Hematopoietic multipotent progenitor cell treated with erythropoietin and hydrocortisone succinate and interleukin-3 and kit ligand, for 4 days (in vitro differentiated cells): ENCODE data around the gene MAP1LC3B.
"Not testable (repeated sequence)": the region's sequence is repeated elsewhere in the genome, so short reads cannot be mapped to it uniquely, and the experiment has no call there.

ENCODE experiments used
- DNase-seq: peaks from one replicate; pipeline ENCODE4 v3.0.0-alpha.2; 2015

MAP1LC3B gene

GRCh38 chr16:87383505-87384161 lies 8.5 kb upstream of the MAP1LC3B start, which contains the start of gene FBXO31:
TSS of gene FBXO31 (minus strand) at chr16:87383776. CDS start at chr16:87383744, 32 bp downstream.
- DNase-seq, result peak; percentile 95

- DNase-seq, result no peak
These were observed 7.8 kb upstream of the MAP1LC3B start for GRCh38 chr16:87384162-87384874.

GRCh38 chr16:87384875-87385167 lies 7.3 kb upstream of the MAP1LC3B start:
- not testable (repeated sequence) for DNase-seq

- peak; percentile 99 for DNase-seq
These were observed 4.0 kb upstream of the MAP1LC3B start for GRCh38 chr16:87387942-87388817.

GRCh38 chr16:87388818-87389134 lies 3.4 kb upstream of the MAP1LC3B start:
- no peak for DNase-seq

- no peak for DNase-seq
These were observed 2.9 kb upstream of the MAP1LC3B start for GRCh38 chr16:87389245-87389644.

- DNase-seq, result not testable (repeated sequence)
These were observed 2.2 kb upstream of the MAP1LC3B start for GRCh38 chr16:87389914-87390313.

GRCh38 chr16:87390641-87391323 lies 1.4 kb upstream of the MAP1LC3B start:
- no peak for DNase-seq

GRCh38 chr16:87391324-87391949 lies 699 bp upstream of the MAP1LC3B start:
- peak; percentile 61 for DNase-seq

- DNase-seq, result peak; percentile 59
These were observed 914 bp downstream of the MAP1LC3B start for GRCh38 chr16:87392821-87393679.

- no peak for DNase-seq
These were observed 1.5 kb downstream of the MAP1LC3B start for GRCh38 chr16:87393680-87394055.

GRCh38 chr16:87395181-87395842 lies 3.2 kb downstream of the MAP1LC3B start:
- no peak for DNase-seq

- DNase-seq, result no peak
These were observed 12.9 kb downstream of the MAP1LC3B start for GRCh38 chr16:87404764-87405625.

GRCh38 chr16:87406495-87407088 lies 14.5 kb downstream of the MAP1LC3B start:
- DNase-seq, result no peak

GRCh38 chr16:87407511-87408112 lies 15.5 kb downstream of the MAP1LC3B start:
- DNase-seq, result peak; percentile 60

- no peak for DNase-seq
These were observed 17.0 kb downstream of the MAP1LC3B start for GRCh38 chr16:87409153-87409552.

GRCh38 chr16:87409781-87410180 lies 17.6 kb downstream of the MAP1LC3B start:
- DNase-seq, result no peak

- DNase-seq, result no peak
These were observed 18.4 kb downstream of the MAP1LC3B start for GRCh38 chr16:87410530-87410929.

GRCh38 chr16:87410968-87411367 lies 18.8 kb downstream of the MAP1LC3B start:
- no peak for DNase-seq
